Measurements from ENCODE around the gene DIPK1A.

DIPK1A gene

DNA sequence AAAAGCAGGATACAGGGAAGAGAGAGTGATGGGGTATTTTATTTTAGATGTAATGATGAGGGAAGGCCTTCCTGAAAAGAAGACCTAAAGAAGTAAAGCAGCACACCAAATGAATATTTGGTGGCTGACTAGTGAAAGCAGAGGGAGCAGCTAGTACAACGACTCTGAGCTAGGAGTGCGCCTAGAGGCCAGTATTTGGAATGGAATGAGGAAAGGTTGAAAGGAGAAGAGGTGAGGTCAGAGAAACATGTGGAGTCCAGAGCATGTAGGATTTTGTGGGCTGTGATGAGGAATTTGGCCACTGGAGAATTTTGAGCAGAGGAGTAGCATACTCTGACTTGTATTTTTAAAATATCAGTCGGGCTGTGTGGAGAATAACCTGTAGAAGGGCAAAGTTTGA is 141.2 kb downstream of the DIPK1A start:
- TF ChIP-seq TEAD4 (IDR thresholded peaks at IDR 0.05) = no peak
- no peak for TF ChIP-seq YY1 (IDR thresholded peaks at IDR 0.05; ENCODE audit: low read depth)
- no peak for TF ChIP-seq CREB1 (IDR thresholded peaks at IDR 0.05; ENCODE audit: low read depth)

DNA sequence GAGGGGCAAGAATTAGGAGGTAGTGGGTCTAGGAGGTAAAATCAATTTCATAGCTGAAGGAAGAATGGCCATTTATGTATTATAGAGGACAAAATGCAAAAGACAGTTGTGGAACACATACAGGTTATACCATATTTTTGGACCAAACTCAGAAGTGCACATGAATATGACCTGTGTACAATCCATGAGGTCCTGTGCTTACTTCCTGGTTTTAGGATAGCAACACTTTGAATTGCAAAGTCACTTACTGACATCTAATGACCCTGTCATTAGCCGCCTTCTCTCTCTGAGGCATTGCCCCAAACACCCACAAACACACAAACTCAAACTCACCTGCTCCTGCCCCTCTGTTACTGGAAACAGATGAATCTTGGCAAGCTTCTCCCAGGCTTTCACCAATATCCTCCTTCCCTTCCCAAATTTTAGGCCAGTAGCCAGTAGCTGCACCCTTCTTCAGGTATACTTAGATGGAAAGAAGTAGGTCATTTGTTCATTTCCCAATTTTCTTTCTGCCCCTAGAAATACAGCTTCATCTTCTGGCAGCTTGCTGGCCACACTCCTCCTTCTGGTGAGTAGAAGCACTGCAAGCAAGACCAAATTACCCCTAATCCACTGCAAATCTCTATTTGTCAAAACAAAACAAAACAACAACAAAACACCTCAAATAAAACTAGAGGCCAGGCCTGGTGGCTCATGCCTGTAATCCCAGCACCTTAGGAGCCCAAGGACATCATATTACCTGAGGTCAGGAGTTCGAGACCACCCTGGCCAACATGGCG is 143.1 kb downstream of the DIPK1A start:
- TF ChIP-seq NFIC (IDR thresholded peaks at IDR 0.05) (no peak), RAD21 (IDR thresholded peaks at IDR 0.05; ENCODE audit: low read depth) (peak; percentile 70)

DNA sequence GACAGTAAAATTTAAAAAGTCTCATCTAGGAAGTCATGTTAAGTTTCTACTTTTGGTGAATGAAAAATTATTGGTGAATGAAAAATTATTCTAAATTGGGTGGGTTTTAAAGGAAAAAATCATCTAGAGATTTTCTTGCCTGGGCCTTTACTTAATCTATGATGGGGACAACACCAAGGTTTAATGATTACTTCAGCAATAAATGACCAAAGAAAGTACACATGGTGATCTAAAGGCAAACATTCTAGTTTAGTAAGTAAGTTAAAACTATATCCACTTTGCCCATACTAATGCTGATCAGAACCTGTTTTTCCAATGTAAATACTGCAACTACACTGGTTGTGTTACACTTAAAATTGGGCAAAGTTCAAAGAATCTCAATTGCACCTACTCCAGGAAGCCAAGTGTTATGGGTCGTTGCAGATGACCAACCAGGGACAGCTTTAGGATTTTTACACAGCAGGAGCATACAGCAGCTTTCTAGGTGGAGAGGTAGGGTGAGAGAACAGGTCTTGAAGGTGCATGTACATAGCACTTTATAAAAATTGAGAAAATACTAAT is 144.0 kb downstream of the DIPK1A start:
- TF ChIP-seq TEAD4 (IDR thresholded peaks at IDR 0.05) (no peak), ZBTB7A (IDR thresholded peaks at IDR 0.05; ENCODE audit: low read depth) (no peak), FOXM1 (IDR thresholded peaks at IDR 0.05; ENCODE audit: borderline replicate concordance, low read depth) (no peak)
- TF ChIP-seq, protein P1, sequence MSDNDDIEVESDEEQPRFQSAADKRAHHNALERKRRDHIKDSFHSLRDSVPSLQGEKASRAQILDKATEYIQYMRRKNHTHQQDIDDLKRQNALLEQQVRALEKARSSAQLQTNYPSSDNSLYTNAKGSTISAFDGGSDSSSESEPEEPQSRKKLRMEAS (IDR thresholded peaks at IDR 0.05) = no peak

DNA sequence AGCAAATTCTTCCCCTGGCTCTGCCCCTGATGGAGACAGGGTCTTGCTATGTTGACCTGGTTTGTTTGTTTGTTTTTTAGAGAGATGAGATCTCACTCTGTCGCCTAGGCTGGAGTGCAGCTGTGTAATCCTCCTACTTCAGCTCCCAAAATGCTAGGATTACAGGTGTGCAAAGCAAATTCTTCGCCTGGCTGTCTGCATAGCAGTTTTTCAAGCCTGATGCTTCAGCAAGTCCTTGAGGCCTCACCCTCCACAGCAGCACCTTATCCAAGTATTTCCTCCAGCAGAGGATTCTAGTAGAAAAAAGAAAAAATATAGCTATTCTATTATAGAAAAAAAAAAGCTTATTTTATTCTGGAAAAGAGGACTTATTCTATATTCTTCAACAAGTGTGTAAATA is 144.5 kb downstream of the DIPK1A start:
- no peak for TF ChIP-seq YY1 (IDR thresholded peaks at IDR 0.05; ENCODE audit: low read depth)
- no peak for TF ChIP-seq EP300 (IDR thresholded peaks at IDR 0.05; ENCODE audit: borderline replicate concordance)
- no peak for TF ChIP-seq TEAD4 (IDR thresholded peaks at IDR 0.05)
- TF ChIP-seq NFIC (IDR thresholded peaks at IDR 0.05) = no peak
- TF ChIP-seq, protein P2, sequence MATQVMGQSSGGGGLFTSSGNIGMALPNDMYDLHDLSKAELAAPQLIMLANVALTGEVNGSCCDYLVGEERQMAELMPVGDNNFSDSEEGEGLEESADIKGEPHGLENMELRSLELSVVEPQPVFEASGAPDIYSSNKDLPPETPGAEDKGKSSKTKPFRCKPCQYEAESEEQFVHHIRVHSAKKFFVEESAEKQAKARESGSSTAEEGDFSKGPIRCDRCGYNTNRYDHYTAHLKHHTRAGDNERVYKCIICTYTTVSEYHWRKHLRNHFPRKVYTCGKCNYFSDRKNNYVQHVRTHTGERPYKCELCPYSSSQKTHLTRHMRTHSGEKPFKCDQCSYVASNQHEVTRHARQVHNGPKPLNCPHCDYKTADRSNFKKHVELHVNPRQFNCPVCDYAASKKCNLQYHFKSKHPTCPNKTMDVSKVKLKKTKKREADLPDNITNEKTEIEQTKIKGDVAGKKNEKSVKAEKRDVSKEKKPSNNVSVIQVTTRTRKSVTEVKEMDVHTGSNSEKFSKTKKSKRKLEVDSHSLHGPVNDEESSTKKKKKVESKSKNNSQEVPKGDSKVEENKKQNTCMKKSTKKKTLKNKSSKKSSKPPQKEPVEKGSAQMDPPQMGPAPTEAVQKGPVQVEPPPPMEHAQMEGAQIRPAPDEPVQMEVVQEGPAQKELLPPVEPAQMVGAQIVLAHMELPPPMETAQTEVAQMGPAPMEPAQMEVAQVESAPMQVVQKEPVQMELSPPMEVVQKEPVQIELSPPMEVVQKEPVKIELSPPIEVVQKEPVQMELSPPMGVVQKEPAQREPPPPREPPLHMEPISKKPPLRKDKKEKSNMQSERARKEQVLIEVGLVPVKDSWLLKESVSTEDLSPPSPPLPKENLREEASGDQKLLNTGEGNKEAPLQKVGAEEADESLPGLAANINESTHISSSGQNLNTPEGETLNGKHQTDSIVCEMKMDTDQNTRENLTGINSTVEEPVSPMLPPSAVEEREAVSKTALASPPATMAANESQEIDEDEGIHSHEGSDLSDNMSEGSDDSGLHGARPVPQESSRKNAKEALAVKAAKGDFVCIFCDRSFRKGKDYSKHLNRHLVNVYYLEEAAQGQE (IDR thresholded peaks at IDR 0.05; ENCODE audit: low read depth) = no peak
- no peak for TF ChIP-seq EGR1 (IDR thresholded peaks at IDR 0.05)
- TF ChIP-seq FOXM1 (IDR thresholded peaks at IDR 0.05; ENCODE audit: borderline replicate concordance, low read depth) = no peak
- no peak for TF ChIP-seq ZBTB7A (IDR thresholded peaks at IDR 0.05; ENCODE audit: low read depth)
- TF ChIP-seq, protein P1 (IDR thresholded peaks at IDR 0.05) = no peak
- TF ChIP-seq CREB1 (IDR thresholded peaks at IDR 0.05; ENCODE audit: low read depth) = no peak
- no peak for TF ChIP-seq TCF12 (IDR thresholded peaks at IDR 0.05; ENCODE audit: low read depth)
- TF ChIP-seq TAF1 (IDR thresholded peaks at IDR 0.05; ENCODE audit: low read depth) = no peak
- TF ChIP-seq CEBPB (IDR thresholded peaks at IDR 0.05) = no peak
- TF ChIP-seq, protein P3, sequence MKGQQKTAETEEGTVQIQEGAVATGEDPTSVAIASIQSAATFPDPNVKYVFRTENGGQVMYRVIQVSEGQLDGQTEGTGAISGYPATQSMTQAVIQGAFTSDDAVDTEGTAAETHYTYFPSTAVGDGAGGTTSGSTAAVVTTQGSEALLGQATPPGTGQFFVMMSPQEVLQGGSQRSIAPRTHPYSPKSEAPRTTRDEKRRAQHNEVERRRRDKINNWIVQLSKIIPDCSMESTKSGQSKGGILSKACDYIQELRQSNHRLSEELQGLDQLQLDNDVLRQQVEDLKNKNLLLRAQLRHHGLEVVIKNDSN (IDR thresholded peaks at IDR 0.05) = no peak

DNA sequence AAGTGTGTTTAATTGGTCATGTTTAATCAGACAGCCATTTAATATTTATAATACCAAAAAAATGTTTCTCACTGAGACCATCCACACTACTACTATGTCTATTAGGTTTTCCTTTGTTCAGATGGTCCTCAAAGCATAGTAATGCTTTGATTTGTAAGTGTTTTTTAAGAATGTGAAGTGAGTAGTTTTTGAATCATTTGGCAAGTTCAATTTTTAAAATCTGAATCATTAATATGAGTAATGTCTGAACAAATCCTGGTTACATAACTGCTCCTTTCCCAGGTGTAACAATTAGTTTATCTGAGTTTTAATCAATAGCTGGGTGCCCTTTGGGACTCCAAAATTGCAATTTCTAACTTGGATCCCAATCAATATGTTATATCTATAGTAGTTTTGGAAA is 152.9 kb downstream of the DIPK1A start:
- TF ChIP-seq EGR1 (IDR thresholded peaks at IDR 0.05) (no peak), TAF1 (IDR thresholded peaks at IDR 0.05; ENCODE audit: low read depth) (no peak), CREB1 (IDR thresholded peaks at IDR 0.05; ENCODE audit: low read depth) (no peak), TCF12 (IDR thresholded peaks at IDR 0.05; ENCODE audit: low read depth) (no peak), CEBPB (IDR thresholded peaks at IDR 0.05) (no peak), FOXM1 (IDR thresholded peaks at IDR 0.05; ENCODE audit: borderline replicate concordance, low read depth) (no peak), RAD21 (IDR thresholded peaks at IDR 0.05; ENCODE audit: low read depth) (no peak), ZBTB7A (IDR thresholded peaks at IDR 0.05; ENCODE audit: low read depth) (no peak)
- TF ChIP-seq, protein P2 (IDR thresholded peaks at IDR 0.05; ENCODE audit: low read depth) = no peak
- TF ChIP-seq, protein P1 (IDR thresholded peaks at IDR 0.05) = no peak
- TF ChIP-seq, protein P3 (IDR thresholded peaks at IDR 0.05) = no peak

DNA sequence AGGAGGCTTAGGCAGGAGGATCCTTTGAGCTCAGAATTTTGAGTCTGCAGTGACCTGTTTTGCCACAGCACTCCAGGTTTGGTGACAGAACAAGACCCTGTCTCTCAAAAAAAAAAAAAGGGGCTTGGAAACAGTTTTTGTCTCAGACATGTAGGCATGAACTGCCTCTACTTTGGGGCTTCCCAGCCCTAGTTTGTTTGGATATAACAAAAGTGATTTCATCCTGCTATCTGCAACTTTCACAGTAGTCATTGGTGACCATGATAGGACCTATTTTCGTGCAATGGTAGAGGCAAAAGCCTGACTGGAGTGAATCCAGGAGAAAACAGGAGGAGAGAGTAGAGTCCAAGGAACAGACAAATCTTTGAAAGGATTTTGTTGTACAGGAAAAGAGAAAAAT is 156.0 kb downstream of the DIPK1A start:
- TF ChIP-seq, protein P1 (IDR thresholded peaks at IDR 0.05) = no peak
- TF ChIP-seq CEBPB (IDR thresholded peaks at IDR 0.05) = no peak
- TF ChIP-seq EP300 (IDR thresholded peaks at IDR 0.05; ENCODE audit: borderline replicate concordance) = no peak
- TF ChIP-seq, protein P3 (IDR thresholded peaks at IDR 0.05) = no peak
- TF ChIP-seq TEAD4 (IDR thresholded peaks at IDR 0.05) = no peak
- no peak for TF ChIP-seq TAF1 (IDR thresholded peaks at IDR 0.05; ENCODE audit: low read depth)
- TF ChIP-seq FOXM1 (IDR thresholded peaks at IDR 0.05; ENCODE audit: borderline replicate concordance, low read depth) = no peak
- TF ChIP-seq CREB1 (IDR thresholded peaks at IDR 0.05; ENCODE audit: low read depth) = no peak
- TF ChIP-seq YY1 (IDR thresholded peaks at IDR 0.05; ENCODE audit: low read depth) = no peak
- no peak for TF ChIP-seq NFIC (IDR thresholded peaks at IDR 0.05)
- no peak for TF ChIP-seq TCF12 (IDR thresholded peaks at IDR 0.05; ENCODE audit: low read depth)
- TF ChIP-seq RAD21 (IDR thresholded peaks at IDR 0.05; ENCODE audit: low read depth) = no peak
- no peak for TF ChIP-seq EGR1 (IDR thresholded peaks at IDR 0.05)
- TF ChIP-seq, protein P2 (IDR thresholded peaks at IDR 0.05; ENCODE audit: low read depth) = no peak
